IPS-NIHi11 (cell line): ENCODE measurements around the gene PCID2.

ENCODE experiments used
- DNase-seq: peaks from one replicate; pipeline ENCODE4 v3.0.0; 2012; ENCODE audit warnings: mixed read lengths, low spot score

The PCID2 gene

GRCh38 chr13:113219256-113219940 lies 10.9 kb upstream of the PCID2 start:
- no peak for DNase-seq

- no peak for DNase-seq
These were observed 10.1 kb upstream of the PCID2 start for GRCh38 chr13:113218586-113218985.

DNA sequence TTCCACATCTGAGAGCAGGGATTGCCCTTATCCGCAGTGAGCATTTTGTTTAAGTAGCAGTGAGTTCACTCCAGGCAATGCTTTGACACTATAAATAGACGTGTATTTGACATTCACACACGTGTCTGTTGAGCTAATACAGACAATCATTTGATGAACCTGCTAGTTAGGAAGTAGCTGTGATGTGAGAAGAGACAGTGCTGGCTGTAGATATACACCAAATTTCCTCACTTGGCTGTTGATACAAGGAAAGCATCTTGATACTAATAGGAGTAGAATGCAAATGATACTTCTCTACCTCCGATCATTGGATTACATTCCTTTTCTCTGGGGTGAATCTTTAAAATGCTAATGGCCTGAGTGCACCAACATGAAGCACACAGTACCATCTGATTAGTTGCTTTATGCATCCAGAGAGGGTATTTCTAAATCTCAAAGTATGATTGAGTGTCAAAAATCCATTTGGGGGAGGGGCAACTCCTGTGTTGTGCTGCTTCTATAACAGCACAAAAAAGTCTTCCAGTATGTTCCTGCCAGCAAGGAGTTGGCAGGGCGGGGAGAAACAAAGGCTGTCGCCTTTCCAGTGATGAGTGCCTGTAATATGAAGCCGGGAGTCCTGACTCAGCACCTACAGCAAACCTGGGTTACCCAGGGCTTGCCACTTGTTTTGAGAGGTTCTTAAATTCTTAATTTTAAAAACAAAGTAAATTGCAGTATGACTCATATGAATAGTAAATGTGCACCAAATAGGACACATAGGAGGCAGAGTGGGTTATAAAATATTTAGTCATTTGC lies 8.0 kb upstream of the PCID2 start:
- peak; percentile 73 for DNase-seq

- DNase-seq = no peak
These were observed 3.3 kb upstream of the PCID2 start for GRCh38 chr13:113211774-113212173.

GRCh38 chr13:113210833-113211232 lies 2.4 kb upstream of the PCID2 start:
- DNase-seq = no peak

GRCh38 chr13:113209759-113210421 lies 1.4 kb upstream of the PCID2 start:
- DNase-seq = peak; percentile 60

DNA sequence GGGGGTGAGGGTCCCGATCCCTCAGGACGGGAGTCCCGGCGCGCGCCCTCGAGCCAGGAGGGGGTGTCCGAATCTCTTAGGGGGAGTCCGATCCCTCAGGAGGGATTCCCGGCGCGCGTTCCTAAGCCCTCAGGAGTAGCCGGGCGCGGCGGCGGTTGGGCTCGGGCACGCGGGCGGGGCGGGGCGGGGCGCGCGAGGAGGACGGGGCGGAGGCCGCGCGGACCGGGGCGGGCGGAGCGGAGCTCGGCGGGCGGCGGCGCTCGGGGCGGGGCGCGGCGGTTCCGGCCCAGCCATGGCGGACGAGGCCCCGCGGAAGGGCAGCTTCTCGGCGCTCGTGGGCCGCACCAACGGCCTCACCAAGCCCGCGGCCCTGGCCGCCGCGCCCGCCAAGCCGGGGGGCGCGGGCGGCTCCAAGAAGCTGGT lies 878 bp upstream of the PCID2 start, which contains the start of gene CUL4A:
TSS of gene CUL4A (plus strand) at position 278 of the 423 bp plus-strand sequence. CDS start at position 293, 15 bp downstream.
- DNase-seq = peak; percentile 87

DNA sequence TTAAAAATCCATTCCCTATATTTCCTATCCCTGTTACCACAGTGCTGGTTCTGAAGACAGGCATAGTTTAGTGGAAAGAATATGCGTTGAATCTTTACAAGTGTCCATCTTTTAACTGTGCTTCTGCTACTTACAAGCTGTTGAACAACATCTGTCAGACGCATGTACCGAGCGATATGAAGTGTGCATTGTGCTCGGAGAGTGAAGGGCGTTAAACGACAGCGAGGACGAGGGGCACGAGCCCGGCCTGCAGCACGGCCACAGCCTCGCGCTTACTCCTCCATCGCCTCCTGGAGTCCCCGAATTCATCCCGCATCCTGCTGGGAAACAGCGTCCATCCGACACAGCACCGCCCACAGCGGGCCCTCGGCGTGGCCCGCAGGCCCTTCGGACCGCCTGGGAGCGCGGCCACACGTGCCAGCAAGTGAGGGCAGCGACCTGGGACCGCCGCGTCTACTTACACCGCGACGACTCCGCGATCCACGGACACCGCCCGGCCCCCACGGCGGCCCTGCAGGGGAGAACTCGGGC lies 514 bp downstream of the PCID2 start:
- DNase-seq = peak; percentile 54

GRCh38 chr13:113207460-113207859 lies 1.0 kb downstream of the PCID2 start:
- no peak for DNase-seq

- no peak for DNase-seq
These were observed 3.0 kb downstream of the PCID2 start for GRCh38 chr13:113205428-113205931.

GRCh38 chr13:113204378-113204734 lies 4.1 kb downstream of the PCID2 start:
- DNase-seq = no peak

DNA sequence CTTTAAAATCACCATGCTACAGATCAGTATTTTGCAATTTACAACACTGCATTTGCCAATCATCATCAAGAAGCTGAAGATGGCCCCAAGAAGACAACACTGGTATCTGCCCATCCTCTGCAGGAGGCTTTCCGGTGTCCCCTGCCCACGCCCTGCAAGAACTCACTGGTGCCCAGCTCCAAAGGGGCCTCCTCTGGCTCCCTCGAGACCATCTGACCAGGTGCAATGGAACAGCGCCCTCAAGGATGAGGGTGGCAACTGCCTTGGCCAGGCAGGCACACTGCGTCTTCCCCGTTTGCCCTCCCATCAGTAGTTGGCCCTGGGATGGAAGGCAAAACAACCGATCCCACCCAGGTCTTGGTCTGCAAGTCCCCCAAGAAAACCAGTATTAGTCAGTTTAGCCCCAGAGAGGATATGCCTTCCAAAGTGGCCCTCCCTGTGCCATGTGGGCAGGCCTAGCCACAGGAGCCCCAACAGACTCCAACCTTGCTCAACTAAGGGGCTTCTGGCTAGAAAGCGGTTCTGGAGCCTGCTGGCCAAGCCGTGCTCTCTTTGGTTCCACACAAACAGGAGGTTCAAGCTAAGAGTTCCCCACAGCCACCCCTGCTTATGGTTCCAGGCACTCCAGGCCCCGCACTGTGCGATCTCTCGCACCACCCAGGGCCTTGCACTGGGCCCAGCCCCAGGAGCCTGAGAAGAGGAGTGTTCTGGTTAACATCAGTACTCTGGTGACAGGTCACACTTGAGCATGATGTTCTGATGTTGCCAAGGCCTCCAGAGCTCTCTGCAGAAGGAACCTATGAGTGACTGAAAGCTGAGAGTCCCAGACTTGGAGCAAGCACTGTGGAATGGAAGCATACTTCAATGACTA lies 4.7 kb downstream of the PCID2 start:
- DNase-seq = no peak

- no peak for DNase-seq
These were observed 5.6 kb downstream of the PCID2 start for GRCh38 chr13:113202912-113203311.

DNA sequence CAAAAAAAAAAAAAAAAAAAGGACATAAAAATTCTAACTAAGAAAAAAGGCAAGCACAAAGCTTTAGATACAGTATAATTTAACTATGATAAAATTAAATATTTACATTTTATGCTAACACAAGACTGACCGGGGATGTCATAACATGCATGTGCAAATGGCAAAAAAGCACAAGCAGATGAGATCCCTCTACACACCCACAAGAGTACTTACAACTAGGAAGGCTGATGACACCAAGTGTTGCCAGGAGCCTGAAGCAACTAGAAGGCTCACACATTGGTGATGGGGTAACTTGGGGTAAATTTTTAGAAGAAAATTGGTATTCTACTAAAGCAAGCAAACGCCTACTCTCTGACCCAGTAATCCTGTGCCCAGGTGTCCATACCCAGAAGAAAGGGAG lies 6.7 kb downstream of the PCID2 start:
- no peak for DNase-seq

DNA sequence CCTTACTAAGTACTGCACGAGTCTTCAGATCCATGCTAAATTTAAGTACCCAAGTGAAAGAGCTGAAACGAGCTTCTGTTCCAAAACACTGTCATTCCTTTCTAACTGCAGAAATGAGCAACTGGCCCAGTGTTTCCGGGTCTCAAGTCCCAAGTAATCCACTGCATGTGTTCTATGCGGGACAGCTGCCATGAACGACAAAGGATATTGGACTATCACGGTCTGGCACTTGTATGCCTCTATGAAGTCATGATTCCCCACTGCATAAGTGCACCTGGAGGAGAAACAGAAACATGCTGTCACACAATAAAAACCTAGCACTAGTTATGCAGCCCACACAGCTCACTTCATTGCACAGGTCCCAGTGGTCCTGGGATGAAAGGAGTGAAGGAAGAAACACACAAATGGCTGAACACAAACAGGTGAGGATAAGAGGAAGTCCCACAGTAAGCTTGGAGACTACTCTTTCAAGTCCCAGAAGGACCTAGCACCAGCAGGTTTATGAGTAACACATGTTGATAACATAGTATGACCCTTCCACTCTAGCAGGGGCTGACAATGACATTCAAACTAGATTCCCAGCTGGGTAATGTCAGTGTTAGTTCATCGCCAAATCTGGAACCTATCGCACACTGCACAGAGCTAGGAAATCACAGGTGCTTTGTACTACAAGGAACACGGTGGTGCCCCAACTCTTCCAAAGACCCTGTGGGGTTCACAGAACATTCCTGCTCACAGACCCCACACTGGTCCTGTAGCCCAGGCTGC lies 11.3 kb downstream of the PCID2 start:
- DNase-seq = no peak

GRCh38 chr13:113195360-113195759 lies 13.1 kb downstream of the PCID2 start:
- no peak for DNase-seq

DNA sequence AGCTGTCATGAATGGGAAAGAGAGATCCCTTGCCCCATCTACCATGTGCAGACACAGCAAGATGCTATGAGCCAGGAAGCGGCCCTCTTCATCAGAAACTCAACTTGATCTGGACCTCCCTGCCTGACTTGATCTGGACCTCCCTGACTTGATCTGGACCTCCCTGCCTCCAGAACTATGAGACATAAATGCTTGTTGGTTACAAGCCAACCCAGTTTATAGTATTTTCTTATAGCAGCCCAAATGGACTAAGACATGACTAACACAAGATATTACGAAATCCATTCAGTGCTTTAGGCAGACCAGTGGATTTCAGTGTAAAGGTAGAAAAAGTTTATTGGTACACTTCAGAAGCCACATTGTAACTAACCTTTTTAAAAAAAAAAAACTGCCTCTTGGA lies 15.6 kb downstream of the PCID2 start:
- DNase-seq = no peak

DNA sequence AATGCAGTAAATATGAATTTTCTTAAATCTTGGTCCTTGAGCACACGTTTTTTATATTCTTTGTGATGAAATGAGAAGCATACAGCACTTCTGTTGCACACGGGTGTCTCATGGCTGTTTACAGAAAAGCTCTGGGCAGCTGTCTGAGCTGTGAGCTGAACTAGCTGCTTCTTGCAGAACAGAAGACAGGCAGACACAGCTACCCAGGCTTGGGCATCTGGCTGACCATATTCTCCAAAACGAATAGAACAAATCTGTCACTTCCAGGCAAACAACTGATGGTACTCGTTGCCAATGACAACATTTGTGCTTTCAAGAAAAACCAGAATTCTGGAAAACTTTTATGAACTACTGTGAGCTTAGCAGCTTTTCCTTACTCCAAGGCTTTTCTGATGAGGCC lies 16.2 kb downstream of the PCID2 start:
- DNase-seq = no peak

- no peak for DNase-seq
These were observed 18.3 kb downstream of the PCID2 start for GRCh38 chr13:113190181-113190580.

GRCh38 chr13:113187883-113188665 lies 20.4 kb downstream of the PCID2 start:
- DNase-seq = no peak
